GM18909 (cell line): ENCODE data around the gene TMEM208.

Experiments used
- ATAC-seq: cut with Tn5 transposase; IDR thresholded peaks from one replicate; pipeline ENCODE4 v1.9.1; 2021; ENCODE audit warnings: mild to moderate bottlenecking; ENCODE audit not compliant: unreplicated experiment, poor library complexity

Gene TMEM208

GRCh38 chr16:67270931-67271338, 44.0 kb downstream of the TMEM208 start:
- ATAC-seq = no peak

- no peak for ATAC-seq
Observed at GRCh38 chr16:67271446-67271845, 44.5 kb downstream of the TMEM208 start.

GRCh38 chr16:67275321-67275720, 48.4 kb downstream of the TMEM208 start:
- no peak for ATAC-seq

GRCh38 chr16:67277294-67277998, 50.5 kb downstream of the TMEM208 start:
- ATAC-seq = no peak

- no peak for ATAC-seq
Observed at GRCh38 chr16:67277999-67278772, 51.3 kb downstream of the TMEM208 start.
